HG02981 (cell line): ENCODE measurements around the gene NDUFA13.

Source experiments
- ATAC-seq: cut with Tn5 transposase; IDR thresholded peaks from one replicate; pipeline ENCODE4 v1.9.1; 2021; ENCODE audit warnings: mild to moderate bottlenecking, moderate library complexity; ENCODE audit not compliant: unreplicated experiment

The NDUFA13 gene

GRCh38 chr19:19506592-19506991 is 9.4 kb upstream of the NDUFA13 start:
- no peak for ATAC-seq

GRCh38 chr19:19507354-19507753 is 8.7 kb upstream of the NDUFA13 start:
- no peak for ATAC-seq

DNA sequence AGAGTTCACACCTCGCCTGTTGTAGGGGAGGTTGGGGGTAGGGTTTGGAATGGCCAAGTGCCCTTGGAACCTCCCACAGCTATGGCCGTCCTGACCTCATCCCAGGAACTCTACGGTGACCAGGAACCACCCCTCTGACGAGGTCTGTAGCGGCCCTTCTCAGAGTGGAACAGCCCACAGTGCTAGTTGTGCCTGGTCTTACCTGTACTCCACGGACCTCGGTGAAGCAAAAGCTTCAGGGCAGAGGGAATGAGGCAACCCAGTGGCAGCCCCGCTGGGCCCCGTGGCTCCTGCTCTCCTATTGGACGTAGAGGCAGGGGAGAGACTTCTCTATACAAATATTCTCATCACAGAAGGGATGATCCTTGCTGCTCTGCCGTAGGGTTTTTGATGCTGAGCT is 7.8 kb upstream of the NDUFA13 start:
- no peak for ATAC-seq

- no peak for ATAC-seq
Observed at GRCh38 chr19:19510432-19510831, 5.6 kb upstream of the NDUFA13 start.

DNA sequence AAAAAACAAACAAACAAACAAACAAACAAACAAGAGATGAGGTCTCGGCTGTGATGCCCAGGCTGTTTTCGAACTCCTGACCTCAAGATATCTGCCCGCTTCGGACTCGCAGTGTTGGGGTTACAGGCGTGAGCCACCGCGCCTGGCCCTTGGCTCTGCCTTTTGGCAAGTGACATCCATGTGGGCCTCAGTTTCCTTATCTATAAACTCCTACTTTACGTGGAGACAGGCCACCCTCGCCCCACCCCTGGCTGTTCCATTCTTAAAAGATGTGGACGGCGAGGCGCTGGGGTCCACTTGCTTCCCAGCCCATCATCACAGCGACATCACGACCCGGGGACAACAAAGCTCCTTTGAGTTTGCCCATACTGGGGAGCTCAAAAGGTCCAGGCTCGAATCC is 2.3 kb upstream of the NDUFA13 start:
- no peak for ATAC-seq

DNA sequence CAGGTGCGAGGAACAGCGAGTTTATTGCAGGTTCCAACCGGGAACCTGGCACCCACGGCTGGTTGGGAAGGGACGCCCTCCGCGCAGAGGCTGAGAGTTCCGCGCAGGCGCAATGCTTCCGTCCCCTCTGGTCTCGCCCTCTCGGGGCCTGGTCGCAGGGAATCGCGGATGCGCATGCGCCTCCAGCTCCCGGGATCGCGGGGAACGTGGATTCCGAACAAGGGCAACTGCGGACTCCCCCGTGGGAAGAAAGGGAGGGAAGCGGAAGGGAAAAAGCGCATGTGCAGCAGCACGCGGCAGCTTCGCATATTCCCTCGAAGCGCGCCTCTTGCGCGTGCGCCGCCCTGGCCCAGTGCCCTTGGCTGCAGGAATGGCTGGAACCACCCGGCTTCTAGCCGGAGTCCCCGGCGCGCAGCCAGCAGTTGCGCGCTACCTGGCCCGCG is 1.8 kb upstream of the NDUFA13 start:
- no peak for ATAC-seq

DNA sequence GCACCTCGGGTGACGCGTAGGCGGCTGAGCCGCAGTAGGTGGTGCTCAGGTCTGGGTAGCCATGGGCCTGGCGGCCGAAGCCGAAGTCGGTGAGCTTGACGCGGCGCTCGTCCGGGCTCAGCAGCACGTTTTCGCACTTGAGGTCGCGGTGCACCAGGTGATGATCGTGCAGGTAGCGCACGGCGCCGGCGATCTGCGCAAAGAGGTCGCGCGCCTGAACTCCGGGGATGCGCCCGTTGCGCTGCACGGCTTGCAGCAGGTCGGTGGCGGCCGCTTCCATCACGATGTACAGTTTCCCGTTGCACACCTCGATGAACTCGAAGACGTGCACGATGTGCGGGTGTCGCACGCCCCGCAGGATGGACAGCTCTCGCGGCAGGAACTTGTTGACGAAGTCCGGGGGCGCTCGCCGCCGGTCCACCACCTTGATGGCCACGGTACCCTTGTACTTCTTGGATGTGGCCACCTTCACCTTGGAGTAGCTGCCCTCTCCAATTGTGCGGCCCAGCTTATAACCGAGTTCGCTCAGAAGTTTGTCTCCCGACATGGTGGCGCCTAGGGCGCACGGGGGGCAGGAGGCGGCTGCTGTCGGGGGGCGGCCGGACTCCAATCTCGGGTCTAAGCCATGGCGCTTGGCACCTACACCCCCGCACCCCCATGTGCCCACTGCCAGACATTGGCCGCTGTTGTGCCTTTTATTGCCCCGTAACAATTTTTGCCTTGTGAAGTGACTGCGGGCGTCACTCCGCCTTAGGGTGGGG is 964 bp upstream of the NDUFA13 start, which contains the start of gene TSSK6:
Gene TSSK6, minus strand, starts transcription at position 668 of the 761 bp plus-strand sequence. Its CDS starts 121 bp downstream, at position 547.
- no peak for ATAC-seq

DNA sequence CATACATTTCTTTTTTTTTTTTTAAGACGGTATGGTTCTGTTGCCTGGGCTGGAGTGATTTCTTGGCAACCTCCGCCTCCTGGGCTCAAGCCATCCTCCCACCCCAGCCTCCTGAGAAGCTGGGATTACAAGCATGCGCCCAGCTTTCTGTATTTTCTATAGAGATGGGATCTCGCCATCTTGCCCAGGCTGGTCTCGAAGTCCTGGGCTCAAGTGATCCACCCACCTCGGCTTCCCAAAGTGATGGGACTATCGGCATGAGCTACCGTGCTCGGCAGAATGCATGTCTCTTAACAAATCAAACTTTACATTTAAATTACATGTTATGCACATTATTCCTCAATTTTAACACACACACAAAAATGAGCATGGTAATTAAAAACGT is 1.2 kb downstream of the NDUFA13 start:
- no peak for ATAC-seq

DNA sequence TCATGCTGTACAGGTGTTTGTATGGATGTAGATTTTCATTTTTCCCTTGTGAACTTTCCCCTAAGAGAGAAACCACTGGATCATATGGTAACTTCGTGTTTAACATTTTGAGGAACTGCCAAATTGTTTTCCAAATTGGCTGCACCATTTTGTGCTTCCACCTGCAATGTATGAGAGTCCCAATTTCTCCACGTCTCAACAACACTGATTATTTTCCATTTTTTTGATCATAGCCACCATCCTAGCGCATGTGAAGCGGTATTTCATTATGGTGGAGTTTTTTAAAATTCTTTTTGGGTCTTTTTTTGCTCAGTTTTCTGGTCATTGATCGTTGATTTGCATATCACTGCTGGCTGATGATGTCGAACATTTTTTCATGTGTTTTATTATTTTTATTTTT is 5.0 kb downstream of the NDUFA13 start:
- ATAC-seq, result no peak

DNA sequence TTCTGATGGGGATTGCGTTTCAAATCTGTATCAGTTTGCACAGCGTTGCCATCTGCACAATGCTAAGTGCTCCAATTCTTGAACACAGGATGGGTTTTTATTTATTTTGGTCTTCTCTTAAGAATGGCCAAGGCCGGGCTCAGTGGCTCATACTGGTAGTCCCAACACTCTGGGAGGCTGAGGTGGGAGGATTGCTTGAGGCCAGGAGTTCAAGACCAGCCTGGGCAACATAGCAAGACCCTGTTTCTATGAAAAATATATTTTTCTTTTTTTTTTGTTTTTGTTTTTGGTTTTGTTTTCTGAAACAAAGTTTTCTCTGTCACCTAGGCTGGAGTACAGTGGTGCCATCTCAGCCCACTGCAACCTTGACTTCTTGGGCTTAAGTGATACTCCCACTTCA is 7.2 kb downstream of the NDUFA13 start:
- no peak for ATAC-seq

DNA sequence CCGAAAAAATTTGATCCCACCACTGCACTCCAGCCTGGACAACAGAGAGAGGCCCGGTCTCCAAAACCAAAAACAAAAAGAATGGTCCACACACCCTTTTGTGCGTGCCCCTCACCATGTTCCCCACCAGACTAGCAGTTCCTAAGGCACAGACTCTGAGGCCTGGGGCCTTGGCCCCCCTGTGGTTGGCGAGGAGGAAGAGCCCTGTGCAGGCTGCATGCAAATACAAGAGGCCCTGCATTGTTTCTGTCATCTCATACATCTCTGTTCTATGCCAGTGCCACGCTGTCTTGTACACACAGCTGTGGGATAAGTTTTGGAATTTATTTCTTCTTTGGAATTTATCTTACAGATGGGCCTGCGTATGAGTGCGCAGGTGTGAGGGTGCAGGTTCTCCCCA is 8.0 kb downstream of the NDUFA13 start:
- ATAC-seq, result no peak

GRCh38 chr19:19525611-19526380 is 9.8 kb downstream of the NDUFA13 start:
- ATAC-seq, result no peak

GRCh38 chr19:19526581-19527370 is 10.8 kb downstream of the NDUFA13 start:
- ATAC-seq, result no peak

DNA sequence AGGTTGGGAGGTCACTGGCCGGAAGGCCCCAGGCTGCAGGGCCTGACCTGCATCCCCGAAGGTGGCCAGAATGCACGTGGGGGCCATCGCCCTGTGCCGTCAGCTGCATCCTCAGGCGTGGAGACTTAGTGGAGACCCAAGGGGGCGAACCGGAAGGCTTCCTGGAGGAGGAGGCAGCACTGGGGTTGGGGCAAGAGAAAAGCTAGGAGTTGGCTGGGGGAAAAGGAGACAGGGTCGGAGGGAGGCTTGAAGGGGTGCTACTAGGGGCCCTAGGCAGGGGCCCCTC is 11.3 kb downstream of the NDUFA13 start:
- no peak for ATAC-seq

DNA sequence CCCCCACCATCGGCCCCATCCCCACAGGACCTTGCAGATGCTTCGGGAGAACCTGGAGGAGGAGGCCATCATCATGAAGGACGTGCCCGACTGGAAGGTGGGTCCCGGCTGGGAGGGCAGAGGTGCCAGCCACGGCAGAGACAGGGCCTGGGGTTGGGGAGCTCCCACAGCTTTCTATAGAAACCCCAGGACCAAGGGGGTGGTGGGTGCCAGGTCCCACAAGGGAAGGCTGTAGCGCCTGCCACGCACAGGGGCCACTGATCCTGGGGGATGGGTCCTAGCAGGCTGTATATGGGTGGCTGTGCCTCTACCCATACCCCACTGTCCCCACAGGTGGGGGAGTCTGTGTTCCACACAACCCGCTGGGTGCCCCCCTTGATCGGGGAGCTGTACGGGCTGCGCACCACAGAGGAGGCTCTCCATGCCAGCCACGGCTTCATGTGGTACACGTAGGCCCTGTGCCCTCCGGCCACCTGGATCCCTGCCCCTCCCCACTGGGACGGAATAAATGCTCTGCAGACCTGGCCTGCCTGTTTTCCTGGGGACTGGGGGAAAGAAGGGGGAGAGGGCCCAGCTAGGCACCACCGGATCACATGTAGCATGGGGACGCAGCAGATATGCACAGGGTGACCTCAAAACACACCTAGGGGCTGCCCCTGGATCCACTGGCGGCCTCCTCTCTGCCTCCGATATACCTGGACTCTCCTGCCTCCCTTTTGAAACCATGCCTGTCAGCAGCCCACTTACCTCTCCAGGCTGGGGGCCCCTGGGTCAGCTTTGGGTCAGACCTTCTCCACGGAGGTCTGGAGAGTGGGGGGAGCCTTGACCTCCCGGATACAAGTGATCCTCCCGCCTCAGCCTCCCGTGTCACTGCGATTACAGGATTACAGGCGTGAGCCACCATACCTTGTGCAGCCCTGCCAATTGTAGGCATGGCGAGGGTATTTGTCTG is 11.9 kb downstream of the NDUFA13 start:
- no peak for ATAC-seq

DNA sequence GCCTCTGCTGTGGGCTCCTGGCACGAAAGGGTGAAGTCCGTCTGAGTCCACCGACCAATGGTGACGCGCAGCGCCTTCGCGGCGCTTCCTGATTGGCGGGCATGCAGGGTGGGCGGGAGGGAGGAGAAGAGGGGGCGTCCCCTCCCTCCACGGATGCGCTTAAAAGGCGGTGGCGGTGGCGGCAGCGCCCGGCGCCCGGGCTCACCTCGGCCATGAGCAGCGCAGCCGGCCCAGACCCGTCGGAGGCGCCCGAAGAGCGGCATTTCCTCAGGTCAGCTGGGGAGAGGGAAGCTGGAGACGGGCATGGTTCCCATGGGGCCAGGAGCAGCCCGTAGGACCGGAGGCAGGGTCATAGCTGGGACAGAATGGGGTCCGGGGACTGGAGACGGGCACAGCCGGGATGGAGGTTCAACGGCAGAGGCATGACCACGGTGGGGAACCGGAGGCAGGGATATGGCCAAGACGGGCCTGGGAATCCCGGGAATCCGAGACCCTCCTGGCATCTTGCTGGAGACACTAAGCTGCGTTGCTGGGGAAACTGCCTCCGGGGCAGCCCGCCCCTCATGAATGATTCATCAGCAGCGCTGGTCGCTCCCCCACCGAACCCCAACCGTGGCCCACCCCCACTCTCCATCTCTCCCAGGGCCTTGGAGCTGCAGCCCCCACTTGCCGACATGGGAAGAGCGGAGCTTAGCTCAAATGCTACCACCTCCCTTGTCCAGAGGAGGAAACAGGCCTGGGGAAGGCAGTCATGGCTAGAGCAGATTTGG is 12.9 kb downstream of the NDUFA13 start, which contains the start of gene YJEFN3:
Gene YJEFN3, plus strand, starts transcription at position 191 of the 770 bp plus-strand sequence. Its CDS starts 22 bp downstream, at position 213.
- ATAC-seq, result no peak

DNA sequence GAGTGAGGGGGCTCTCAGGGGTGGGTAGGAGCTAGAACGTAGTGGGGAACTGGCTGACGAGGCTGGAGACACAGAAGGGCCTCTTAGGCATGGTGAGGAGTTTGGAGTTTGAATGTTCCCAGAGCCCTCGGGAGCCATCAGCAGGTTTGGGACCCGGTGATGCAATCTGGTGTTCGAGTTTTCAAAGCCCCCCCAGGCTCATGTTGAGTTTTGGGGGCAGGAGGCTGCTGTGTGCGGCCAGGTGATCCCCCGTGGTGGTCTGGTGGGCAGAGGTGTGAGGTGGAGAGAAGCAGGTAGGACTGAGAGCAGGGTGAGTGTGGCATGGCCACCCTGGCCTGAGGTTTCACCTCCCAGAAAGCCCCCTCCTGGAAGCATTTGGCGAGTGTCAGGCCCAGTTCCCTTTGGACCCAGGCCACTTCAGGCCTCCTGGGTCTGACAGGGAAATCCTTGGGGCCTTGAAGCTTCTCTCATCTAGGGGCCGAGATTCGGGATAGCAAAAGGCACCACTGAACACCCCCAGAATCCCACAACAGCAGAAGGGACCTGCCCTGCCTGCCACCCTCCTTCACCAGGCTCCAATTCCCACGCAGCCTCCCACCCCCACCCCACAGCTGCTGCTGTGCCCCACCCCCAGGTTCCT is 13.9 kb downstream of the NDUFA13 start:
- ATAC-seq, result no peak

GRCh38 chr19:19530423-19530804 is 14.4 kb downstream of the NDUFA13 start:
- ATAC-seq, result no peak

DNA sequence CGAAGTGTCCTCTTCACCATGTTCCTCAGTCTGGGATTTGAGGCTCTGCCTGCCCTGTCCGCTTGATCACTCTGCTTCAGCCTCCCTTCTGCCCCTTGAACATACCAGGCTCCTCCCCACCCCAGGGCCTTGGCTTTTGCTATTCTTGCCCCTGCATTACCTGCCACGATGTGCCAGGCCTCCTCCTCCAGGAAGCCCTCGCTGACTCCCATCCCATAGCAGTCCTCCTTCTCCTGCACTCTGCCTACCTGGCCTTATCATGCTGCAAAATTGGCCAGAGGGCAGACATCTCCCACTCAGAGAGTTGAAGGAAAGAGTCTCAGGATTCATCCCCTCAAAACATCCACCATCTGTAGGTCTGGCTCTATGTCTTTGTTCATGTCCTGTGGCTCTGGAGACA is 14.9 kb downstream of the NDUFA13 start:
- no peak for ATAC-seq
